Endothelial cell of umbilical vein (primary cell): ENCODE measurements around the gene ALG8.

Experiments used
- CTCF ChIP-seq, 2 donors: IDR thresholded peaks; 1 replicate in 1 of 2; 2 replicates in 1 of 2; pipeline ENCODE4 v1.5.1; 2011; ENCODE audit warnings: low read length in 2 of 2, mild to moderate bottlenecking in 2 of 2, moderate library complexity in 2 of 2, control low read depth in 1 of 2, inconsistent platforms in 1 of 2, low read depth in 1 of 2; ENCODE audit not compliant: insufficient read depth in 1 of 2; ENCODE audit errors: extremely low read depth in 1 of 2
- EZH2 ChIP-seq: IDR thresholded peaks from 2 replicates; pipeline ENCODE4 v1.6.1; 2012; ENCODE audit warnings: borderline replicate concordance, low read depth, mild to moderate bottlenecking, moderate library complexity, low read length, inconsistent platforms; ENCODE audit not compliant: severe bottlenecking
- FOS ChIP-seq: IDR thresholded peaks from 2 replicates; pipeline ENCODE4 v1.6.1; 2011; ENCODE audit warnings: mild to moderate bottlenecking, low read length, moderate library complexity, borderline replicate concordance; ENCODE audit not compliant: insufficient read depth
- MAX ChIP-seq: IDR thresholded peaks from 2 replicates; pipeline ENCODE4 v1.6.1; 2011; ENCODE audit not compliant: insufficient read depth, insufficient read length
- POLR2A ChIP-seq: IDR thresholded peaks from 2 replicates; pipeline ENCODE4 v1.6.1; 2012; ENCODE audit warnings: low read depth, mild to moderate bottlenecking, control low read depth, low read length

GRCh38 chr11:78056093-78056492, 83.3 kb downstream of the ALG8 start:
- TF ChIP-seq CTCF (IDR thresholded peaks at IDR 0.05; ENCODE audit: extremely low read depth in 1 of 2, insufficient read depth in 1 of 2, low read depth in 1 of 2, low read length in 2 of 2) (no peak), POLR2A (no peak), MAX (no peak), FOS (no peak), EZH2 (no peak)
